Fibroblast of villous mesenchyme (primary cell): ENCODE results near the gene PTPRN2. TPM values are rescaled to one million over a fixed set of nuclear protein-coding genes. Genes with fewer than 3 reads are reported as not detected.

Experiments used
- DNase-seq: peaks from one replicate; pipeline ENCODE4 v3.0.0-alpha.2; 2010; ENCODE audit warnings: low read depth
- H3K4me3 ChIP-seq: 2 replicates; pipeline ENCODE4 v1.5.1; 2011; ENCODE audit warnings: low read depth, mild to moderate bottlenecking, low read length
- total RNA-seq: library from RNA; depleted of rRNA; stranded (reverse); fragments of >200 nt; gene quantifications from 2 replicates; pipeline ENCODE4 v1.2.3, GENCODE V29; 2012
- TF ChIP-seq, protein P1 (sequence below): IDR thresholded peaks from 2 replicates; pipeline ENCODE4 v1.5.1; 2012; ENCODE audit warnings: low read depth, mild to moderate bottlenecking, low read length; ENCODE audit not compliant: insufficient read depth

The PTPRN2 gene
- total RNA-seq, 1 donor: not detected

DNA sequence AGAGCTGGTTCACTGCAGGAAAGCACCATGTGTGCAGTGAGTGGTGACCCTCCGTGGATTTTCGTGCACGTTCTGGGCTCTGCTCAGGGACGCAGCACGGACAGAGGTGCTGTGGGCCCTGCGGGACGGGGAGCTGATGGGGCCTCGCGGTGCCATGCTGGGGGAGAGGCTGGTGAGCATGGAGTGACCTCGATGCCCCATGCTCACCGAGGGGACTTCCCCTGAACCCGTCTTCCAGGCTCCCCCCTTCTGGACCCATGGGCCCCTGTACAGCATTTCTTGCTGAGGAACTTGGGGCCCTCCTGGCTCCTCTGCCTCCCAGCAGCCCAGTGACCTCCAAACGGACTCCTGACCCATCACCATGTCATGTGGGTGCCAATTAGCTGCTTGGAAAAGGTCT lies 997.1 kb downstream of the PTPRN2 start:
- TF ChIP-seq, protein P1, sequence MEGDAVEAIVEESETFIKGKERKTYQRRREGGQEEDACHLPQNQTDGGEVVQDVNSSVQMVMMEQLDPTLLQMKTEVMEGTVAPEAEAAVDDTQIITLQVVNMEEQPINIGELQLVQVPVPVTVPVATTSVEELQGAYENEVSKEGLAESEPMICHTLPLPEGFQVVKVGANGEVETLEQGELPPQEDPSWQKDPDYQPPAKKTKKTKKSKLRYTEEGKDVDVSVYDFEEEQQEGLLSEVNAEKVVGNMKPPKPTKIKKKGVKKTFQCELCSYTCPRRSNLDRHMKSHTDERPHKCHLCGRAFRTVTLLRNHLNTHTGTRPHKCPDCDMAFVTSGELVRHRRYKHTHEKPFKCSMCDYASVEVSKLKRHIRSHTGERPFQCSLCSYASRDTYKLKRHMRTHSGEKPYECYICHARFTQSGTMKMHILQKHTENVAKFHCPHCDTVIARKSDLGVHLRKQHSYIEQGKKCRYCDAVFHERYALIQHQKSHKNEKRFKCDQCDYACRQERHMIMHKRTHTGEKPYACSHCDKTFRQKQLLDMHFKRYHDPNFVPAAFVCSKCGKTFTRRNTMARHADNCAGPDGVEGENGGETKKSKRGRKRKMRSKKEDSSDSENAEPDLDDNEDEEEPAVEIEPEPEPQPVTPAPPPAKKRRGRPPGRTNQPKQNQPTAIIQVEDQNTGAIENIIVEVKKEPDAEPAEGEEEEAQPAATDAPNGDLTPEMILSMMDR: no peak
- H3K4me3 ChIP-seq: no peak overlapping the region
- DNase-seq: no peak

GRCh38 chr7:157589680-157590079 lies 997.9 kb downstream of the PTPRN2 start:
- H3K4me3 ChIP-seq: no peak overlapping the region
- TF ChIP-seq, protein P1: no peak
- no peak for DNase-seq

GRCh38 chr7:157587805-157588560 lies 999.6 kb downstream of the PTPRN2 start:
- TF ChIP-seq, protein P1: no peak
- no peak overlapping the region for H3K4me3 ChIP-seq
- DNase-seq: no peak

DNA sequence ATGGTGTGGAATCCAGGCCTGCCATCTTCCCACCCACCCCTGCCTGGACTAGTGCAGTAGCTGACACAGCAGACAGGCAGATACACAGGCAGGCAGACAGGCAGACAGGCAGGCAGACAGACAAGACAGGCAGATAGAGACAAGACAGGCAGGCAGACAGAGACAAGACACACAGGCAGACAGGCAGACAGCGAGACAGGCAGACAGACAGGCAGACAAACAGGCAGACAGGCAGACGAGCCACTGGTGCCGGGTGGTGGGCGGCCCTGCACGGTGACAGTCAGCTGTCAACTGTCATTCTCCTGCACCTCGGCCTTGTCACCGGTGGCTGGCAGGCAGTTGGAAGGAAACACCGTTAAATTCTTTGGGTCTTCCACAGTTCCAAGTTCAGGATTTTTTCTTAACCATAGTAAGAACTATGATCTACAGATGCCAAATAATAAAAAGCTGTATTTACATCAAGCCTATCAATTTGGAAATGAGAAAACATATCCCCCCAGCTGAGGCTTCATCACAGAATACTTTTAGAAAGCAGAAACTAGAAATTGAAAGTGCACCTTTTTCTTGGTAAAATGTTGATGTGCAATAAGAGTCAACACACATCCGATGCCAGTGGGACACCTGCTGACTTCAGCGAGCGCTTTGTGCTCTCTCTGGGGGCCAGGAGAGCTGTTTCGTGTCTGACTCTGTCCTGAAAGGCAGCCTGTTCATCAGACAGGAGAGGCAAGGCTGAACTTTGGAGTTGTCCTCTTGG lies 1000.4 kb downstream of the PTPRN2 start:
- TF ChIP-seq, protein P1: no peak

DNA sequence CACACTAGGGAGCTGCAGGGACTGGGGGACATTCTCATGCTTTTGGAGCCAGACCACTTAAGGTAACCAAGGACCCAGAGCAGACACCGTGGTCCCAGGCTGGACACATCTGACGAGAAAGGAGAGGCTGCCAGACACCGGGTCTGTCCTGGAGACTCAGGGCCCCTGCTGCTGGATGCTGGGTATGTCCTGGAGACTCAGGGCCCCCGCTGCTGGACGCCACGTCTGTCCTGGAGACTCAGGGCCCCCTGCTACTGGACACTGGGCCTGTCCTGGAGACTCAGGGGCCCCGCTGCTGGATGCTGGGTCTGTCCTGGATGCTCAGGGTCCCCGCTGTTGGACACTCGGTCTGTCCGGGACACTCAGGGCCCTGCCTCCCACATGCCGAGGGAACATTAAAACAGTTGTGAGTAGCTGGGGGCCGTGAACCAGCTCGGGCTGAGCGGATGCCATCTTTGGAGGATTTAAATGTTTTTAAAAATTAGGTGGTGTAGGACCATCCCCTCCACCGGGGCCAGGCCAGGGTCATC lies 1001.1 kb downstream of the PTPRN2 start:
- TF ChIP-seq, protein P1: no peak
- DNase-seq: no peak
- H3K4me3 ChIP-seq: no peak overlapping the region

More for the DNA sequence above, 1000.4 kb downstream of the PTPRN2 start:
- no peak for DNase-seq
- no peak overlapping the region for H3K4me3 ChIP-seq

DNA sequence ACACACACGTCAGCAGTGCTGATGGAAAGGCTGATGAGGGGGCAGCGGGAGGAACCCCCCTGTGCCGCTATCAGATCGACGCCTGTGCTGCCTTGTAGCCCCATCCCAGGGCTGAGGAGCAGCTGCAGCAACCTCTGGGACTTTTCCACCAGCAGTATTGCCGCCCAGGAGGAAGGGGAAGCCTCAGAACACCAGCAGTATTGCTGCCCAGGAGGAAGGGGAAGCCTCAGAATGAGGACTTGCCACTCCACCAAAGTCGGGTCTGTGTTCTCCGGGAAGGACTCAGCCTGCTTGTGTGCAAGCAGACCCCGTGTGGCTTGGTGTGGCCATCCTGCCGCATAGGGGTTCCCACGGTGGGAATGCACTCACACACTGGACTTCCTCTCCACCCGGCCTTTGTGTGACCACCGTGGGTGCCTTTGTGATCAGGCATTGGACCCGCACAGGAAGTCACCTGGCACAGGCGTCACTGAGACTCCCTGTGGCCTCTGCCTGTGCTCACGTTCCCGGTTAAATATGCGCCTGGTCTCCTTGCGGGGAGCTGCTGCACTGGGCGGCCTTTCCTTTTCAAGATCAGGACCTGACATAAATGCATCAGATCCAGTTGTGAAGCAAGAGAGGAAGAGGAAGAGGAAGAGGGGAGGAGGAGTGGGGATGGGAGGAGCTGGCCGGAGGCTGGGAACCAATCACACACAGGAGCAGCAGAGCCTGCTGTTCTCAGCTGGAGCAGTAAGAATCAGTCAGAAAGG lies 1002.3 kb downstream of the PTPRN2 start:
- no peak overlapping the region for H3K4me3 ChIP-seq
- TF ChIP-seq, protein P1: no peak
- no peak for DNase-seq
